ENCODE data around the gene MAGT1.

The MAGT1 gene

DNA sequence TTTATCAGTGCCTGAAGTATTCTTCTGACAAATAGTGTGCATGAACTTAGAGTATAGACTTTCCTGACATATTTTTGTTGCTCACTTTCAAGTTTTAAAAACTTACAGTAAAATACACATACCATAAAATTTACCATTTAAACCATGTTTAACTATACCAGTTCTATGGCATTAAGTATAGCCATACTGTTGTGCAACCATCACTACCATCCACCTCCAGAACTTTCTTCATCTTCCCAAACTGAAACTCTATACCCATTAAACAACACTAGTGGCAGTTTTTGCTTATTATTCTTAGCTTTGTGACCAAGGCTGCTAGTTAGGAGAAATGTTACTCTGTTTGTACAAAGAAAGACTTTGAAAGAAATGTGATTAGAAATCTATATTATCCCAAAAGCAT is 41.1 kb upstream of the MAGT1 start:
- no peak overlapping the region for H2AK5ac ChIP-seq (ENCODE audit: low read length)
- no peak overlapping the region for H3K27ac ChIP-seq (ENCODE audit: low read depth, low read length)
- H3K4me3 ChIP-seq (ENCODE audit: low read depth, low read length) = no peak overlapping the region
- no peak overlapping the region for H3K23ac ChIP-seq (ENCODE audit: low read length)
- H3K14ac ChIP-seq (ENCODE audit: low read length) = no peak overlapping the region
- H3K27me3 ChIP-seq (ENCODE audit: insufficient read depth, low read length) = no peaks in the 10 kb centered on the region
- no peak overlapping the region for H3K18ac ChIP-seq (ENCODE audit: low read length)
- no peaks in the 10 kb centered on the region for H3K4me1 ChIP-seq (ENCODE audit: control insufficient read depth in 1 of 2, insufficient read depth in 2 of 2, low read length in 2 of 2)
- H2BK120ac ChIP-seq (ENCODE audit: insufficient read depth, low read length, poor library complexity) = no peak overlapping the region
- H3K9ac ChIP-seq (ENCODE audit: low read length) = no peak overlapping the region
- H3K4ac ChIP-seq (ENCODE audit: low read depth, low read length) = no peak overlapping the region
- no peak overlapping the region for H4K8ac ChIP-seq (ENCODE audit: low read depth, low read length)
- no peak overlapping the region for H4K12ac ChIP-seq (ENCODE audit: low read depth, low read length)
- no peak overlapping the region for H2AFZ ChIP-seq (ENCODE audit: insufficient read depth, low read length, poor library complexity)
- no peak overlapping the region for H2BK5ac ChIP-seq (ENCODE audit: low read depth, low read length, poor library complexity)
- no peak overlapping the region for H3K4me2 ChIP-seq (ENCODE audit: low read length)
- no peaks in the 10 kb centered on the region for H3K9me3 ChIP-seq (ENCODE audit: insufficient read depth, low read depth, low read length)
- no peak overlapping the region for H2BK12ac ChIP-seq (ENCODE audit: low read length)
- H4K91ac ChIP-seq (ENCODE audit: low read depth, low read length) = no peak overlapping the region
- no peaks in the 10 kb centered on the region for H3K79me2 ChIP-seq (ENCODE audit: control insufficient read depth, insufficient read depth, low read length, poor library complexity)
- H3K36me3 ChIP-seq (ENCODE audit: control insufficient read depth in 1 of 2, insufficient read depth in 2 of 2, low read length in 2 of 2) = no peaks in the 10 kb centered on the region
- no peaks in the 10 kb centered on the region for H3K79me1 ChIP-seq (ENCODE audit: low read length)
- no peak for DNase-seq

DNA sequence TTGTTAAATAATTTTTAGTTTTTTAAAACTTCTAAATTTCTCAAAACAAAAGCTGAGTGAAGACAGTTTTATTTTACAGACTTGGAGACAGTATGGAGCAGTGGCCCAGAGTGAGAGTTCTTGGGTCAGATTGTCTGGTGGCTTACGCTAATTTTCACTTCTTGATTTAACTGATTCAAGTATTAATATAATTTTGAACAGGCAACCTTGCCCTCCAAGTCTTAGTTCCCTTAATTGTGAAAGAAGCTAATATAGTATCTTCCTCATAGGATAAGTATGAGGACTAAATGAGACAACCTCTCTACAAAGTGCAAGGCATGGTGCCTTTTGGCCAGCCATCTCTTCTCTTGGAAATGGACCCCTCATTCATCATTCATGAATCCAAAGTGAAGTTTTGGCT is 40.7 kb upstream of the MAGT1 start:
- Histone ChIP-seq H3K14ac (ENCODE audit: low read length) (no peak overlapping the region), H3K27me3 (ENCODE audit: insufficient read depth, low read length) (no peaks in the 10 kb centered on the region), H2AFZ (ENCODE audit: insufficient read depth, low read length, poor library complexity) (no peak overlapping the region), H4K91ac (ENCODE audit: low read depth, low read length) (no peak overlapping the region), H3K79me2 (ENCODE audit: control insufficient read depth, insufficient read depth, low read length, poor library complexity) (no peaks in the 10 kb centered on the region), H4K8ac (ENCODE audit: low read depth, low read length) (no peak overlapping the region), H3K36me3 (ENCODE audit: control insufficient read depth in 1 of 2, insufficient read depth in 2 of 2, low read length in 2 of 2) (no peaks in the 10 kb centered on the region), H3K9me3 (ENCODE audit: insufficient read depth, low read depth, low read length) (no peaks in the 10 kb centered on the region), H3K18ac (ENCODE audit: low read length) (no peak overlapping the region), H4K12ac (ENCODE audit: low read depth, low read length) (no peak overlapping the region), H3K4me3 (ENCODE audit: low read depth, low read length) (no peak overlapping the region), H3K4me2 (ENCODE audit: low read length) (no peak overlapping the region), H3K23ac (ENCODE audit: low read length) (no peak overlapping the region), H2BK12ac (ENCODE audit: low read length) (no peak overlapping the region), H3K27ac (ENCODE audit: low read depth, low read length) (no peak overlapping the region), H2AK5ac (ENCODE audit: low read length) (no peak overlapping the region), H3K4me1 (ENCODE audit: control insufficient read depth in 1 of 2, insufficient read depth in 2 of 2, low read length in 2 of 2) (no peaks in the 10 kb centered on the region), H3K4ac (ENCODE audit: low read depth, low read length) (no peak overlapping the region), H2BK5ac (ENCODE audit: low read depth, low read length, poor library complexity) (no peak overlapping the region), H3K79me1 (ENCODE audit: low read length) (no peaks in the 10 kb centered on the region), H2BK120ac (ENCODE audit: insufficient read depth, low read length, poor library complexity) (no peak overlapping the region), H3K9ac (ENCODE audit: low read length) (no peak overlapping the region)
- no CpG with 5 or more reads among the region's 1 CpG for WGBS (ENCODE audit: extremely low coverage, insufficient coverage, insufficient read length)
- DNase-seq = no peak

DNA sequence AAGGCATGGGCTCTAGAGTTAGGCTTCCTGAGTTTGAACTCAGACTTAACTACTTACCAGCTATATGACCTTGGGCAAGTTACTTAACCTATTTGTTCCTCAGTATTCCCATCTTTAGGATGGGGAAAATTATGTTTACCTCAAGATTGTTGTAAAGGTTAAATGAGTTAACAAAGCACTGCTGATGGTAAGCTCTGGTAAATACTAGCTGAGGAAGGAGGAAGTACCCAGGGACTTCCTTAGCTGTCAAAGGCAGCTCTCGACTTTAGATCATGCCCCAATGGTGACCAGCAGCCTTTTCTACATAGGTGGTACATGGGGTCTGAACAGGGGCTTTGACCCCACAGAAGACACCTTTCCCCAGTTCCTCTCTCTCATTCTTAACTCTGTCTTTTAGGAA is 35.3 kb upstream of the MAGT1 start:
- H4K8ac ChIP-seq (ENCODE audit: low read depth, low read length) = no peak overlapping the region
- H4K12ac ChIP-seq (ENCODE audit: low read depth, low read length) = no peak overlapping the region
- H3K18ac ChIP-seq (ENCODE audit: low read length) = no peak overlapping the region
- no peaks in the 10 kb centered on the region for H3K36me3 ChIP-seq (ENCODE audit: control insufficient read depth in 1 of 2, insufficient read depth in 2 of 2, low read length in 2 of 2)
- H2AFZ ChIP-seq (ENCODE audit: insufficient read depth, low read length, poor library complexity) = no peak overlapping the region
- H3K9ac ChIP-seq (ENCODE audit: low read length) = no peak overlapping the region
- no peak overlapping the region for H4K91ac ChIP-seq (ENCODE audit: low read depth, low read length)
- no peaks in the 10 kb centered on the region for H3K9me3 ChIP-seq (ENCODE audit: insufficient read depth, low read depth, low read length)
- no peaks in the 10 kb centered on the region for H3K27me3 ChIP-seq (ENCODE audit: insufficient read depth, low read length)
- no peak overlapping the region for H2AK5ac ChIP-seq (ENCODE audit: low read length)
- H3K27ac ChIP-seq (ENCODE audit: low read depth, low read length) = no peak overlapping the region
- DNase-seq = no peak
- no peaks in the 10 kb centered on the region for H3K4me1 ChIP-seq (ENCODE audit: control insufficient read depth in 1 of 2, insufficient read depth in 2 of 2, low read length in 2 of 2)
- H2BK5ac ChIP-seq (ENCODE audit: low read depth, low read length, poor library complexity) = no peak overlapping the region
- no peak overlapping the region for H3K4ac ChIP-seq (ENCODE audit: low read depth, low read length)
- H3K4me2 ChIP-seq (ENCODE audit: low read length) = no peak overlapping the region
- H2BK120ac ChIP-seq (ENCODE audit: insufficient read depth, low read length, poor library complexity) = no peak overlapping the region
- H3K79me1 ChIP-seq (ENCODE audit: low read length) = no peaks in the 10 kb centered on the region
- no peak overlapping the region for H3K4me3 ChIP-seq (ENCODE audit: low read depth, low read length)
- WGBS (ENCODE audit: extremely low coverage, insufficient coverage, insufficient read length) = no CpG with 5 or more reads among the region's 1 CpG
- H3K23ac ChIP-seq (ENCODE audit: low read length) = no peak overlapping the region
- H2BK12ac ChIP-seq (ENCODE audit: low read length) = no peak overlapping the region
- H3K14ac ChIP-seq (ENCODE audit: low read length) = no peak overlapping the region
- no peaks in the 10 kb centered on the region for H3K79me2 ChIP-seq (ENCODE audit: control insufficient read depth, insufficient read depth, low read length, poor library complexity)

DNA sequence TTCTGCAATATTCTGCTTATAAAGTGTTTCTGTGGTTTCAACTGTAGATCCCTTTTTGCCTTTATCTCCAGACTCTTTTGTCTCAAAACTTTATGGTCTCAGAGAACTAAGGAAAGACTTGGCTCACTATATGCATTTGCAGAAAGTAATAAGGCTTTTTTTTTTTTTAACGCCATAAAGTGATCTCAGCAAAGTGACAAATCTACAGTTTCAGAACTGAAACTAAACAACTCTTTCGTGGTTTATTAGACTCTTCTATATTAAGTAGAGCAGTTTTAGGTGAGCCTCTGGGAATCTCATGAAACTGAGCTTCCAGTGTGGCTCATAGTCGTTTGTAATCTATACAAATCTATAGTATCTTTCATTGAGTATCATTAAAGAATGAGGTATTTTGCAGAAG is 30.5 kb upstream of the MAGT1 start:
- no peaks in the 10 kb centered on the region for H3K79me2 ChIP-seq (ENCODE audit: control insufficient read depth, insufficient read depth, low read length, poor library complexity)
- DNase-seq = no peak
- H4K91ac ChIP-seq (ENCODE audit: low read depth, low read length) = no peak overlapping the region
- H3K27me3 ChIP-seq (ENCODE audit: insufficient read depth, low read length) = no peaks in the 10 kb centered on the region
- no peak overlapping the region for H2AFZ ChIP-seq (ENCODE audit: insufficient read depth, low read length, poor library complexity)
- H3K14ac ChIP-seq (ENCODE audit: low read length) = no peak overlapping the region
- no peak overlapping the region for H2BK12ac ChIP-seq (ENCODE audit: low read length)
- H3K27ac ChIP-seq (ENCODE audit: low read depth, low read length) = no peak overlapping the region
- H3K9me3 ChIP-seq (ENCODE audit: insufficient read depth, low read depth, low read length) = no peaks in the 10 kb centered on the region
- no peak overlapping the region for H2BK5ac ChIP-seq (ENCODE audit: low read depth, low read length, poor library complexity)
- H4K8ac ChIP-seq (ENCODE audit: low read depth, low read length) = no peak overlapping the region
- no peaks in the 10 kb centered on the region for H3K36me3 ChIP-seq (ENCODE audit: control insufficient read depth in 1 of 2, insufficient read depth in 2 of 2, low read length in 2 of 2)
- no peak overlapping the region for H2AK5ac ChIP-seq (ENCODE audit: low read length)
- no peaks in the 10 kb centered on the region for H3K79me1 ChIP-seq (ENCODE audit: low read length)
- no peak overlapping the region for H2BK120ac ChIP-seq (ENCODE audit: insufficient read depth, low read length, poor library complexity)
- H3K9ac ChIP-seq (ENCODE audit: low read length) = no peak overlapping the region
- no peak overlapping the region for H3K4me3 ChIP-seq (ENCODE audit: low read depth, low read length)
- no CpG with 5 or more reads among the region's 3 CpGs for WGBS (ENCODE audit: extremely low coverage, insufficient coverage, insufficient read length)
- H3K23ac ChIP-seq (ENCODE audit: low read length) = no peak overlapping the region
- H4K12ac ChIP-seq (ENCODE audit: low read depth, low read length) = no peak overlapping the region
- H3K4me2 ChIP-seq (ENCODE audit: low read length) = no peak overlapping the region
- H3K4ac ChIP-seq (ENCODE audit: low read depth, low read length) = no peak overlapping the region
- H3K18ac ChIP-seq (ENCODE audit: low read length) = no peak overlapping the region
- no peaks in the 10 kb centered on the region for H3K4me1 ChIP-seq (ENCODE audit: control insufficient read depth in 1 of 2, insufficient read depth in 2 of 2, low read length in 2 of 2)
